Bone marrow (tissue), 2 donors: ENCODE measurements around the gene PTGIS.

ENCODE experiments used
- DNase-seq, 2 donors: peaks; one replicate each; lab custom pipeline; 2025; lab: John Stamatoyannopoulos, UW

PTGIS gene

DNA sequence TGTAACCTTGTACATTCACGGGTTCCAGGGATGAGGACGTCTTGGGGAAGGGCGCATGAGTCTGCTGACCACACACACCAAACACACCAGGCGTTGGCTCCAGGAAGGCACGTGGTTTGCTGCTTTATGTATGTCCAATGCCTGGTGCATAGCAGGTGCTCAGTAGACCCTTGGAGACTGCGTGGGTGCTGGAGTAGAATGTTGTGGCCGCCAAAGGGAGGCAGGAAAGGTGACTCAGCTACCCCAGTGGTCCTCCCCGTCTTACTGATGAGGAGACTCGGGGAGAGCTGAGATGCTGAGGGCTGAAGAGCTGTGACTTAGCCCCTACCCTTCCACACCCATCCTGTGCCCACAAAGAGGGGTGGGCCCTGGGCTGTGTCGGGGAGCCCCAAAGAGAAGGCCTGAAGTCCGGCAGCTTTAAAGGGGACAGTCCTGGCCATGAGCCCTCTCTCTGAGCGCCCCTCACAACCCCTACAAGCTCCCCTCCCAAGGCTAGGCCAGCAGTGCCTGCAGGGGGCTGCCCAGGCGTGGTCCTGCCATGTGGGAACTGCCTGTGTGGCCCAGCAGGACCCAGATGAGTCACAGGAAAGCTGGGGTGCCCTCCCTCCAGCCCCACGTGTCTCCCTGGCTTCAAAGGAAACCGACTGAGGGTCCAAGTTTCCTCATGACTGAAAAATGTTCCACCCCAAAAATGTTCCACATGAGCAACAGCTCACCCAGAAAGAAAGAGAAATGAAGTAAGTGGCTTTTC is 28.0 kb upstream of the PTGIS start:
- DNase-seq: peak in 1 of 2 donors; percentile 39

DNA sequence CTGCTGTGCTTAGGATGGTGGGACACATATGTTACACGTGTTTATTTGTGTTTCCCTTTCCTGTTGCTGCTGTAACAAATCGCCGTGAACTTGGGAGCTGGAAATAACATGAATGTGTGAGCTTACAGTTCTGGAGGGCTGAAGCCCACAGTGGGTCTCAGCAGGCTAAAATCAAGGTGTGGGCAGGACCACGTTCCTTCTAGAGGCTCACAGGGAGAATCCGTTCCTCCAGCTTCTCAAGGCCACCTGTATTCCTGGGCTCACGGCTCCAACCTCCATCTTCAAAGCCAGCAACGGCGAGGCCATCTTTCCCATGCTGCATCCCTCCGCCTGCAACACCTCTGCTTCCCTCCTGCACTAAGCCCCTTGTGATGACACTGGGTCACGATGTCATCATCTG is 27.4 kb upstream of the PTGIS start:
- no peak for DNase-seq

DNA sequence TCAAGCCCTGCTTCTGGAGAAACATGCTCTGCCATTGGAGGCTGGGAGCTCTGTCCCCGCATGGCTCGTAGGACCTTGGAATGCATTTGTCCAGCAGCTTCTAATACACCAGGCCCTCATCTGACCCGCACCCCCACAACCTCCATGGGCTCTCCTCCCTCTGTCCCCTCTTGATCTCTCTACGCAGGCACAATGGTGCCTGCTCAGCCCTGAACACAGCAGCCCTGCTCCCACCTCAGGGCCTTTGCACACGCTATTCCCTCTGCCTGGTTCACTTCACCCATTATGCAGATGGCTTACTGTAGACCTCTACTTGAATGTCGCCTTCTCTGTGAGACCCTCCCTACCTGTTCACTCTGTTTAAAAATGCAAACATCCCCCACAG is 27.0 kb upstream of the PTGIS start:
- no peak for DNase-seq

DNA sequence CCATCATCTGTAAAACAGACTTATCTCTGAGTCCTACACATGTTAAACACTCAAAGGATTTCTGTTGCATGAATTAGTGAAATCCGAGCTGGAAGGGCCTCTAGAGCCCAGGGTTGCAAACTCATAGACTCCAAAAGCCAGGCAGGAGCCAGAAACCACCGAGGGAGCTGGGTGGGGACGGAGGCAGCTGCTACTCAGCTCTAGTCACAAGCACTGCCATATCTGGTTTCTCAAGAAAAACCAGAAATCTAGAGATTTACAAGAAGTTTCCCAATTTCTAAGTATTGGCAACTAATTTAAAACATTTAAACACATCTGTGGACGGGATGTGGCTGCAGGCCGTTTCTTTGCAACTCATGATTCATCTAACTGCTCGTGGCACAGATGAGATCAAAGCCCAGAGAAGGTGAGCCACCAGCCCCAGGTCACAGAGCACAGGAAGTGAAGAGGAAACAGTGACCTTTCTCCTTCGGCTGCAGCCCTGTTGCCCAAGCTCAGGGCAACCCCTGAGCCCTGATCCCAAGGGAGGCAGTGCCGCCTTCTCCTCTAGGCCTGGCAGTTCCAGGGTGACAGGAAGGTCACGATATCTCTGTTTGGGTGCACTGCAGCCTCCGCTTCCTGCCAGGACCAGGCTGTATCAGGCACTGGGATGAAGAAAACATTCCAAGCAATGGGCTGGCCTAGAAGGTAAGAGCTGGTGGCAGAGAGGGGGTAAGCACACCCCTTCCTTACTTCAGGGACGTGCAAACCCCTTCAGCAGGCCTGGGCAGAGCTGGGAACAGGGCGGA is 26.4 kb upstream of the PTGIS start:
- no peak for DNase-seq

DNA sequence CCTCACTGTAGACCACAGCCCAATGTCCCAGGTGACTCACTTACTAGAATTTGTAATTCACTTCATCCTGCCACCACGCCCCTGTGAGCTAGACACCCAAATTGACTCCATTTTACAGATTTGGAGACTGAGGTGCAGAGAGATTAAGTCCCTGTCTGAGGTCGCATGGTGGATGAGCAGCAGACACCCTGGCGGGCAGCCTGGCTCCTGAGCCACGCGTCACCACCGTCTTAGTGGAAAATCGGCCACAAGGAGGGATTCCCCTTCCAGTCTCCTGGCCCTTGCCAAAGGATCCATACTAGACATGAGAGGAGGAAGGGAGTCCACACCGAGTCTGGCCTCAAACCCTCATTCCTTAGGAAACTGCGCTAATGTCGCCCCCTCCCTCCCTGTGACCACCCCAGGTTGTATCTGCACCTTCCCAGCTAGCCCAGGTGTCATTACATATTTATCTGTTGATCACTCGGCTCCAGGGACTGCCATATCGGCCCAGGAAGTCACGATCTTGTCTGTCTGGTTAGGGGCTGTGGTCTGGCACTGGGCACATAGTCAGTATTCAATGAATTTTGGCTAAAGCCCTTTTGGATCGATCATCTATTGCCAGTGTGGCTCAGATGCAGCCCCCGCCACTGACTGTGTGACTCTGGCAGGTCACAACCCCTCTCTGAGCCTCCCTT is 25.7 kb upstream of the PTGIS start:
- no peak for DNase-seq

DNA sequence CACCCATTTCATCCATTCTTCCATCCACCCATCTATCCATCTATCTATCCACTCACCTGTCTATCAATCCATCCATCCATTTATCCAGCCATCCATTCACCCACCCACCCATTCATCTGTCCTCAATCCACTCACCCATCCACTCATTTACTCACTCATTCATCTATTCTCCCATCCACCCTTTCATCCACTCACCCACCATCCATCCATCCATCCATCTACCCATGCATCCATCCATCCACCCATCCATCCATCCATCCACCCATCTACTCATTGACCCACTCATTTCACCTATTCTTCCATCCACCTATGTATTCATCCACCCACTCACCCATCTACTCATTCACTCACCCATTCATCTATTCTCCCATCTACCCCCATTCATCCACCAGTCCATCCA is 24.2 kb upstream of the PTGIS start:
- DNase-seq: no peak

DNA sequence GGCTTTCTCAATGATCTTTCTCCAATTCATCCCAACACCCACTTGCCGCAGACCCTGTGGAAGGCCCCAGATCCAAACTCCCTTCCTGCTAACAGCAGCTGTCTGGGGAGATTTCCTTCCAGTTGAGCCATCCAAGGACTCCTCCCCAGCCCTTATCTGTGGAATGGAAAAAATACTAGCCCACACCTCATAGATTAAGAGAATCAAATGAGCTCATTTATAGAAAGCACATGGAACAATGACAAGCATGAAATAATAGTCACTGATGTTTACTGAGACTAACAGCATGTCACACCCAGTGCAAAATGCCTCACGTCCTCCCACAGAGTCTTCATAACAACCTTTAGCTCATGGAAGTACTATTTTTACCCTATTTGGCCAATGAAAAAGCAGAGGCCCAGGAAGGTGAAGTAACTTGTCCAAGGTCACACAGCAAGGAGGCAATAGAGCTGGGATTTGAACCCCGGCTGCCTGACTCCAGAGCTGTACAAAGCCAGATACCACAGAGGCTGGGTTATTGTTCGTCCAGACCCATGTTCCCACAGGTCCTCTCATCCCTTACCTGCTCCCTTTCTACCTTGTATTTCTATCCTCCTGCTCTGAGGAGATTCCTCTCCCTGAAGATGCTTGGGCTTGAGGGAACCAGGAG is 23.4 kb upstream of the PTGIS start:
- DNase-seq: no peak

DNA sequence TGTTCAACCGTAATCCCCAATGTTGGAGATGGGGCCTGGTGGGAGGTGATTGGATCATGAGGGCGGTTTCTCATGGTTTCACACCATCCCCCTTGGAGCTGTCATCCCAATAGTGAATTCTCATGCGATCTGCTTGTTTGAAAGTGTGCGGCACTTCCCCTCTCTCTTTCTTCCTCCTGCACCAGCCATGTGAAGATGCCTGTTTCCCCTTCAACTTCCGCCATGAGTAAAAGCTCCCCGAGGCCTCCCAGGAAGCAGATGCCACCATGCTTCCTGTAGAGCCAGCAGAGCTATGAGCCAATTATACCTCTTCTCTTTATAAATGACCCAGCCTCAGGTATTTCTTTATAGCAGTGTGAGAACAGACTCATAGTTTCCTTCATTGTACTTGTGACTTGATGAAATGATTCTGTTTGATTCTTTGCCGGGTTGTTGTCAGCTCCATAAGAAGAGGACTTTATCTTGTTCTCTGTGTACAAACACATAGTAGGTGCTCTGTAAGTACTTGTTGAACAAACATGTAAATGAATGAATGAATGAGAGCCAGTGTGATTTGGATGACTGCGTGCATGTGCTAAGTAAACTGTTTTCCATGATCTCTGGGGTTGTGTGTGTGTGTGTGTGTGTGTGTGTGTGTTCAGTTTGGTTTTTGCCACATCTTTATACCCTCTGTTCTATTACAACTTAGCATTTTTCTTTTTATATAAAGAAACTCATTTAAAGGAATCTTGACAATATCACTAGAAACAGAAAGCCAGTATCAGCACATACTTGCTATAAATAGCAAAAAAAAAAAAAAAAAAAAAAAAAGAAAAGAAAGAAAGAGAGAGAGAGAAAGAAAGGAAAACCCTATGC is 22.5 kb upstream of the PTGIS start:
- DNase-seq: no peak

DNA sequence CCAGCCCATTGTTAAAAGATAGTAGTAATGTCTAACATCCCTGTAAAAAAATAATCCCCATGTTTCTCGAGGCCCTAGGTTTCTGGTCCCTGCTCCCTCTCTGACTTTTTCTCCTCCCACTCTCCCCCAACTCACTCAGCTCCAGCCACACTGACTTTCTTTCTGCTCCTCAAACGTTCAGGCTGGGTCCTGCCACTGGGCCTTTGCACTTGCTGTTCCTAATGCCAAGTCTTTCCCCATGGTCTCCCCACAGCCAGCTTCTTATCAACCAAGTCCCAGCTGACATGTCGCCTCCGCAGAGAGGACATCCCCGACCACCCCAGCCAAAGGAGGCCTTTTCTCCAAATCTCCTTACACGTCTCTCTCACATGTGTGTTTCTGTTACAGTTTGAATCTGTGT is 21.8 kb upstream of the PTGIS start:
- DNase-seq: no peak

DNA sequence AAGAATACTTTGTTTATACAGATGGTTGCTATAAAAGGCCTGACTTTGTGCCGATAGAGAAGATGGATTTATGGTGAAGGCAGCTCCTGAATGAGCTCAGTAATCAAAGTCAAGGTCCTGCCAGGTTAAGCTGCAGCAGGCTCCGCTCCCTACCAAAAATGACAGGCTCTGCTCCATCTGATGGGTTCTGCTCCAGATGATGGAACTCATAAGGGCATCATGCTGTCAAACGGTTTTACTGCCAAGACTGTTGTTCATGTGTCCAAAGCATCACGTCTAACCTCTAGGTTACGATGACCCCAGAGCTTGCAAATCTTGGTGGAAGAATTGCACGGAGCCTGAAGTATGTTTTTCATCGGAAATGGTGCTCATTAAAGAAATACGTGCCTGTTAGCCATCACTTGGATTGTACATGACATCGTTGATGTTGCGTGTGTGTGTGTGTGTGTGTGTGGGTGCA is 19.2 kb upstream of the PTGIS start:
- DNase-seq: no peak

DNA sequence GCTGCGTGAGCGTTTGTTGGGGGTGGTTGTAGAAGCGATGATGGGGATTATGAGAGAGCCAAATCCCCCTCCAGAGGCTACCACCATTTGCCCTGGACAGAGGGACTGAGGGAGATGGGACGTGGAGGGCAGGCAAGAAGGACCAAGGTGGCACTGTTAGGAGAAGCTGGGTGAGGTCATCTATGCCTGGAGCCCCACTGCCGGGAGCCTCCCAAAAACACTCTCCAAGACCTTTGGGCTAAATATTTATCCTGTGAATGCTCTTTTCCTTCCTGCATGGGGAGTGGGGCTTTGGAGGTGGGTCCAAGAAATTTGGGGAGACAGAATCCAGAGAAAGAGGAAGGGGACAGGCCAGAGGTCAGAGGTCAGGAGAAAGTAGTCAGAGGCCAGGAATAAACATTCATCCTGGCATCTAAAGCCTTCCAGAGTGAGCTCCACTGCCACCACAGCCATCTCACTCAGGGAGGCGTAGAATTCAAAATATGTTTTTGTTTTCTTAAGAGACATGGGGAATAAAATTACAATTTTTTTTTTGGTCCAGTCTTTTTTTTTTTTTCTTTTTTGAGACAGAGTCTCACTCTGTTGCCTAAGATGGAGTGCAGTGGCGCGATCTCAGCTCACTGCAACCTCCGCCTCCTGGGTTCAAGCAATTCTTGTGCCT is 17.8 kb upstream of the PTGIS start:
- no peak for DNase-seq

DNA sequence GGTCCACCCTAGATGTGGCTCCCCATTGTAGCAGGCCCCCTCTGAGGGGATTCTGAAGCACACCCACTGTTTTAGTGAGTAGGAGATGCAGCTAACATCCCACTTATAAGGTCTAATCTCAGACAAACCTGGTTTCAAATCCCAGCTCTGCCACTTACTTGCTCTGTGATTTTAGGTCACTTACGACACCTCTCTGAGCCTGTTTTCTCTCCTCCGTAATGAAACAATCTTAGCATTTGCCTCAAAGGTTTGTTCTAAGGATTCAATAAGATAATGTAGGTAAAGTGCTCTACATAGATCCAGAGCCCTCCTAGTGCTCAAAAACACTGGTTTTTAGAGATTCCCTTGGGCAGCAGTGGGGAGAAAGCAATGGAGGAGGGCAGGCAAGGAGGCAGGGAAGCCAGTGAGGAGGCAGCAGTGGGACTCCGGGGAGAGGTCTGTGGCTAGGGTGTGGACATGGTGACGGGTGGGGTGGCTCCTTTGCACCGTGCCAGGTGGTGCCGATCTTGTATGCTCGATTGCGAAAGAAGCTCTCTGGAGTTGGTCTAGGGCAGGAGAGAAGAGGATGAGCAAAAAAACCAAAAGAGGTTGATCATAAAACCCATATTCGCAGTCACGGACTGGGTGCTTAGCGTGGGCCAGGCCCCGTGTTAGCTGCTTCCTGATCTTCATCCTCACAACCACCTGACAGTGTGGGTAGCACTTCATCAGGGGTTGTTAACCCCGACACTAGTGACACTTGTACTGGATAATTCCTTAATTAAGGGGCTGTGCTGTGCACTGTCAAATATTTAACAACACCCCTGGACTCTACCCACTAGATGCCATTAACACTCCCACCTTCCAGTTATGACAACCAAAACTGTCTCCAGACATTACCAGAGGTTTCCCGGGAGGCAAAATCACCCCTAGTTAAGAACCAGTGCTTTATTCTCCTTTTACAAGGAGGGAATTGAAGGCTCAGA is 16.8 kb upstream of the PTGIS start:
- no peak for DNase-seq

DNA sequence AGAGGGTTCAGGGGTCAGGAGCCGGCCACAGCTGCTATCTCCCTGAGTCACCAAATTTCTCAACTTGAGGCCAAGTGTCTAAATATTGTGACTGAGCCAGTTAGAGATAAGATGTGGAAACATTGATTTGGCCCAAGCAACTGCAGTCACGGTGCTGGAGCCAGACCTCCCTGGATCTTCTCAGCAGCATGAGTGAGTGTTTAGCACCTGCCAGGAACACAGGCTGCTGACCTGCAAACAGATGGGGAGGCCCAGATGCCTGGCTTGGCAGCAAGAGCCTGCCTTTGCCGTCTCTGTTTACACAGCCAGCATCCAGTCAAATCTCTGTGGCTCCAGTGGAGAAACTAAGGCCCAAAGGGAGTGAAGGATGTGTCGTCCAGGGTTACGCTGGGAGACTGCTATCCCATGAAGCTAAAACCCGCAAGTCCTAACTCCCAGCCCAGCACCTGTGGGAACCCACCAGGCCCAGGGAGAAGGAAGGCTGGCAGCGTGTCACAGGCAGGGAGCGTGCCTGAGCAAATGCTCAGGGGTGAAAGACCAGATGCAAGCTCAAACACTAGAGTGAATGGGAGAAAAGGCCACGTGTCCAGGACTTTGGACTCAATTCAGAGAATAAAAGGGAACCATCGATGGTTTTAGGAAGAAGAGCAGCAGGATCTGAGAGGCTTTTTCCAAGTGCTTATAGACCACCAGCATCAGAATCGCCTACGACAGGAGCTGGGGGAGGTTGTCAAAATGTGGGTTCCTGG is 15.9 kb upstream of the PTGIS start:
- no peak for DNase-seq

DNA sequence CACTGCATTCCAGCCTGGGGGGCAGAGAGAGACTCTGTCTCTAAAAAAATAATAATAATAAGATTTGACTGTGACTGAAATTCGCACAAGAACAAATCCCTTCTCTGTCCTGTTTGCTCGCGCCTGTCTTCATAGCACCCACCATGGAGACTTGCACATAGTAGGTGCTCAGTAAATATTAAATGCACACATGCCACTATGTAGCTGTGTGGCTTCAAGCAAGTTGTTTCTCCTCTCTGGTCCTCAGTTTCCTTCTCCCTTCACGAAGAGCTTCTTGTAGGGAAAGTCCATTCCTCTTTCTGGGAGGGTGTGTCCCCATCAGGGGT is 15.4 kb upstream of the PTGIS start:
- DNase-seq: no peak

DNA sequence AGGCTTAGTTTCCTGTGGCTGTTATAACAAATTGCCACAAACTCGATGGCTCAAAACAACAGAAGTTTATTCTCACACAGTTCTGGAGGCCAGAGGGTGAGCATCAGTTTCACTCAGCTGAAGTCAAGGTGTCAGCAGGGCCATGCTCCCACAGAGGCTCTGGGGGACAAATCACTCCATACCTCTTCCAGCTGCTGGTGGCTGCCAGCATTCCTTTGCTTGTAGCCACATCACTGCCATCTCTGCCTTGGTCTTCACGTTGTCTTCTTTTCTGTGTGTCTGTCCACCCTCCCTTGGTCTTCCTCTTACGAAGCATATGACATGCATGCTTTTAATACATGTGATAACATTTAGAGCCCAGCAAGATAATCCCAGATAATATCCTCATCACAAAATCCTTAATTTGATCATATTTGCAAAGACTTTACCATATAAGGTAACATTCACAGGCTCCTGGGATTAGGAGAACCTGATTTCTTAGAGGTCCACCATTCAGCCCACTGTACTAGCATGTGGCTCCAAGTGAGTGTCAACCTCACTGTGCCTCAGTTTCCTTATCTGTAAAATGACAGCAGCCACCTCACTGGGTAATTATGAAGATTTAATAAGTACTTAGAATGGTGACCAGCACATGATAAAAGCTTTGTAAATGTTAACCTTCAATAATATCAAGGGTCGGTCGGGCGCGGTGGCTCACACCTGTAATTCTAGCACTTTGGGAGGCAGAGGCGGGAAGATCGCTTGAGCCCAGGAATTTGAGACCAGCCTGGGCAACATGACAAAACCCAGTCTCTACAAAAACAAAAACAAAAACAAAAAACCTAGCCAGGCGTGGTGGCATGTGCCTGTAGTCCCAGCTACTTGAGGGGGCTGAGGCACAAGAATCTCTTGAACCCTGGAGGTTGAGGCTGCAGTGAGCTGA is 14.7 kb upstream of the PTGIS start:
- no peak for DNase-seq

DNA sequence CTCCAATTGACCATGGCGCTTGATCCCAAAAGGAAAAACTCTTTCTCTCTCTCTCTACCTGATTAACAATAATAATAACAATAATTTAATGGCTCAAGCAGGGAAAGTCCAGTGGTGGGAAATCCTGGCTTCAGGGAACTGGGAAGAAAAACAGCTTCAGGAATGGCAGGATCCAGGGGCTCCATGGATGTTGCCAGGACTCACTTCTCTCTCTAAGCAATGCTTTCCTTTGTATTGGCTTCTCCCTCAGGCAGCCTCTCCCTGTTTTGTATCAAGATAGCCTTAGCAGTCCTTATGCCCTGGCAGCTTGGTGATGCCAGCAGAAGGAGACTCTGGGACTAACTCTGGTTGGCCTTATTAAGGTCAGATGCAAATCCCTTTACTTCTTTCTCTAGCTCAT is 13.5 kb upstream of the PTGIS start:
- no peak for DNase-seq

DNA sequence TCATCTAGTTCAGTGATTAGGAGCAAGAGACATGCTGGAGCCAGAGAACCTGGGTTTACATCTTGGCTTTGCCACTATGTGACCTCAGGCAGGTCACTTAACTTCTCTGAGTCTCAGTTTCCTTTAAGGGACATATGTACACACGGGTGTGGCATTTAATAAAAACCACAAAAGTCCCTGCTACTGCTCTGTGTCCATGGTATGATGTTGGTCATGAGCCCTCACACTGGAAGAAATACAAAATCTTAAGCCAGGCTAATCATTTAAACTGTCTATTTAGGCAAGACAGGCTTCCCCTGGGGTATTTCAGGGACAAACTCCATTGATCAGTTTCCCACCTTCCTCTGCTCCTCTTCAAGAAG is 12.9 kb upstream of the PTGIS start:
- DNase-seq: no peak
